Stomach smooth muscle (tissue), 2 donors: Measurements from ENCODE around the gene SLC25A23.
A peak's percentile ranks its signal among the peaks of the same experiment; 100 is the strongest.

Experiments
- H3K27ac ChIP-seq: one replicate; pipeline ENCODE4 v1.7.0; 2013; ENCODE audit warnings: mild to moderate bottlenecking, low read length, inconsistent platforms
- H3K27me3 ChIP-seq, 2 donors: one replicate each; pipeline ENCODE4 v1.7.0; 2013; ENCODE audit warnings: low read length in 2 of 2; ENCODE audit not compliant: insufficient read depth in 2 of 2, control insufficient read depth in 1 of 2
- H3K36me3 ChIP-seq, 2 donors: one replicate each; pipeline ENCODE4 v1.7.0; 2013; ENCODE audit warnings: low read length in 2 of 2; ENCODE audit not compliant: control insufficient read depth in 2 of 2, insufficient read depth in 2 of 2
- H3K4me1 ChIP-seq: one replicate; pipeline ENCODE4 v1.7.0; 2013; ENCODE audit warnings: low read length; ENCODE audit not compliant: control insufficient read depth, insufficient read depth
- H3K4me3 ChIP-seq, 2 donors: one replicate each; pipeline ENCODE4 v1.7.0; 2013; ENCODE audit warnings: low read length in 2 of 2
- H3K9ac ChIP-seq, 2 donors: one replicate each; pipeline ENCODE4 v1.7.0; 2013; ENCODE audit warnings: low read length in 2 of 2, mild to moderate bottlenecking in 1 of 2
- H3K9me3 ChIP-seq, 2 donors: one replicate each; pipeline ENCODE4 v1.7.0; 2013; ENCODE audit warnings: low read length in 2 of 2; ENCODE audit not compliant: control insufficient read depth in 2 of 2
- donor health status: healthy.
- donor health status: Pancreatic carcinoma.

The SLC25A23 gene

GRCh38 chr19:6479836-6480398, 20.3 kb upstream of the SLC25A23 start:
- Histone ChIP-seq H3K27me3 (peaks cover 24 to 30% of the 10 kb centered on the region in 2 donors), H3K4me1 (peaks cover 13% of the 10 kb centered on the region), H3K27ac (no peak overlapping the region), H3K9me3 (no peaks in the 10 kb centered on the region), H3K4me3 (no peak overlapping the region), H3K36me3 (no peaks in the 10 kb centered on the region), H3K9ac (no peak overlapping the region)

- Histone ChIP-seq H3K4me3 (no peak overlapping the region), H3K4me1 (peaks cover 13% of the 10 kb centered on the region), H3K9ac (no peak overlapping the region), H3K27me3 (peaks cover 26 to 30% of the 10 kb centered on the region in 2 donors), H3K36me3 (no peaks in the 10 kb centered on the region), H3K27ac (no peak overlapping the region), H3K9me3 (no peaks in the 10 kb centered on the region)
Measured at GRCh38 chr19:6478815-6479214, 19.2 kb upstream of the SLC25A23 start.

GRCh38 chr19:6476896-6477431, 17.4 kb upstream of the SLC25A23 start:
- Histone ChIP-seq H3K9me3 (no peaks in the 10 kb centered on the region), H3K27ac (no peak overlapping the region), H3K36me3 (no peaks in the 10 kb centered on the region), H3K9ac (no peak overlapping the region), H3K4me3 (no peak overlapping the region), H3K27me3 (peaks cover 24 to 30% of the 10 kb centered on the region in 2 donors), H3K4me1 (peaks cover 13% of the 10 kb centered on the region)

- H3K9ac ChIP-seq, result no peak overlapping the region
Measured at GRCh38 chr19:6476155-6476895, 16.7 kb upstream of the SLC25A23 start.

GRCh38 chr19:6475321-6476108, 15.9 kb upstream of the SLC25A23 start:
- Histone ChIP-seq H3K4me3 (peak overlapping the region in 1 of 2 donors; percentile 40), H3K4me1 (peaks cover 13% of the 10 kb centered on the region), H3K27ac (no peak overlapping the region), H3K36me3 (no peaks in the 10 kb centered on the region), H3K27me3 (peaks cover 24 to 28% of the 10 kb centered on the region in 2 donors), H3K9me3 (no peaks in the 10 kb centered on the region), H3K9ac (no peak overlapping the region)

More at GRCh38 chr19:6476155-6476895, 16.7 kb upstream of the SLC25A23 start:
- Histone ChIP-seq H3K4me1 (peaks cover 13% of the 10 kb centered on the region), H3K4me3 (peak overlapping the region in 1 of 2 donors; percentile 40), H3K27ac (no peak overlapping the region), H3K27me3 (peaks cover 24 to 28% of the 10 kb centered on the region in 2 donors), H3K9me3 (no peaks in the 10 kb centered on the region), H3K36me3 (no peaks in the 10 kb centered on the region)

- Histone ChIP-seq H3K9ac (no peak overlapping the region), H3K4me1 (peaks cover 13% of the 10 kb centered on the region), H3K36me3 (no peaks in the 10 kb centered on the region), H3K4me3 (no peak overlapping the region), H3K27ac (no peak overlapping the region), H3K9me3 (no peaks in the 10 kb centered on the region), H3K27me3 (peaks cover 21 to 24% of the 10 kb centered on the region in 2 donors)
Measured at GRCh38 chr19:6473647-6474046, 14.1 kb upstream of the SLC25A23 start.

GRCh38 chr19:6472713-6473112, 13.1 kb upstream of the SLC25A23 start:
- no peaks in the 10 kb centered on the region for H3K36me3 ChIP-seq
- H3K9me3 ChIP-seq, result no peaks in the 10 kb centered on the region
- no peak overlapping the region for H3K27ac ChIP-seq
- peaks cover 13% of the 10 kb centered on the region for H3K4me1 ChIP-seq
- H3K27me3 ChIP-seq, result peaks cover 21 to 24% of the 10 kb centered on the region in 2 donors
- H3K9ac ChIP-seq, result no peak overlapping the region
- no peak overlapping the region for H3K4me3 ChIP-seq

GRCh38 chr19:6471076-6471475, 11.5 kb upstream of the SLC25A23 start:
- no peak overlapping the region for H3K27ac ChIP-seq
- no peaks in the 10 kb centered on the region for H3K9me3 ChIP-seq
- no peak overlapping the region for H3K4me3 ChIP-seq
- no peak overlapping the region for H3K9ac ChIP-seq
- H3K36me3 ChIP-seq, result no peaks in the 10 kb centered on the region
- peaks cover 8% of the 10 kb centered on the region for H3K4me1 ChIP-seq
- peaks cover 11 to 12% of the 10 kb centered on the region in 2 donors for H3K27me3 ChIP-seq

- Histone ChIP-seq H3K4me1 (no peaks in the 10 kb centered on the region), H3K4me3 (no peak overlapping the region), H3K27me3 (peaks cover 4 to 5% of the 10 kb centered on the region in 2 donors), H3K27ac (no peak overlapping the region), H3K36me3 (no peaks in the 10 kb centered on the region), H3K9me3 (no peaks in the 10 kb centered on the region), H3K9ac (no peak overlapping the region)
Measured at GRCh38 chr19:6470173-6470572, 10.6 kb upstream of the SLC25A23 start.

GRCh38 chr19:6467384-6467783, 7.8 kb upstream of the SLC25A23 start:
- H3K4me3 ChIP-seq, result no peak overlapping the region
- no peaks in the 10 kb centered on the region for H3K9me3 ChIP-seq
- no peaks in the 10 kb centered on the region for H3K4me1 ChIP-seq
- peaks cover 11 to 22% of the 10 kb centered on the region in 2 donors for H3K27me3 ChIP-seq
- no peaks in the 10 kb centered on the region for H3K36me3 ChIP-seq
- no peak overlapping the region for H3K27ac ChIP-seq
- H3K9ac ChIP-seq, result no peak overlapping the region
